IPS-11a (cell line): ENCODE results near the gene CCDC185.
"Not testable (repeated sequence)": the region's sequence is repeated elsewhere in the genome, so short reads cannot be mapped to it uniquely, and the experiment has no call there.

ENCODE experiments used
- H3K4me3 ChIP-seq: one replicate; pipeline ENCODE4 v1.5.1; 2013; ENCODE audit warnings: low read depth, low read length, control low read depth

CCDC185 gene

DNA sequence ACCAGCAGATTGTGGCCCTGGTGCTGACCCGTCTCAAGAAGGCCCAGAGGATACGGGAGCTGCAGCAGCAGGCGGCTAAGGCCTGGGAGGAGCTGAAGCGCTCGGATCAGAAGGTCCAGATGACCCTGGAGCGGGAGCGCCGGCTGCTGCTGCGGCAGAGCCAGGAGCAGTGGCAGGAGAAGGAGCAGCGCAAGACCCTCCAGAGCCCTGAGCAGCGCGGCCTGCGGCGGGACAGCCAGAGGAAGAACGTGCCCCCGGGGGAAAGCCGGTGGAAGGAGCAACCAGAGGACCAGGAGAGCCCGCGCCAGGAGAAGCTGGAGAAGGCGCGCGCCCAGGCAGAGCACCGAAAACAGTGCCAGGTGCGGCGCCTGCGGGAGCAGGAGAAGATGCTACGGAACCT, 1.0 kb downstream of the CCDC185 start:
- no peak overlapping the region for H3K4me3 ChIP-seq

DNA sequence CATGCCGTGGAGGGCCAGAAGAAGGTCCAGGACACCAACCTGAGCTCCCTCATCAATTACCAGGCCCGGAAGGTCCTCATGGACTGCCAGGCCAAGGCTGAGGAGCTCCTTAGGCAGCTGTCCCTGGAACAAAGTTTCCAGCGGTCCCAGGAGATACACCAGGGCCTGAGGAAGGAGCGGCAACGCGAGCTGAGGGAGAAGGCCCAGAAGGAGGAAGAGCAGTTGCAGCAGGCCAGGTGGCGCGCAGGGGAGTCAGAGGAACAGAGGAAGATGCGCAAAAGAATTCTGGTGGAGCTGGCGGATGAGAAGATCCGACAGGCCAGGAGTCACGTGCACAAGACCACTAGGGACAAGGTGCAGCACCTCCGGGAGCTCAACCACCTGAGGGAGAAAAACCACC, 1.5 kb downstream of the CCDC185 start:
- H3K4me3 ChIP-seq = no peak overlapping the region

DNA sequence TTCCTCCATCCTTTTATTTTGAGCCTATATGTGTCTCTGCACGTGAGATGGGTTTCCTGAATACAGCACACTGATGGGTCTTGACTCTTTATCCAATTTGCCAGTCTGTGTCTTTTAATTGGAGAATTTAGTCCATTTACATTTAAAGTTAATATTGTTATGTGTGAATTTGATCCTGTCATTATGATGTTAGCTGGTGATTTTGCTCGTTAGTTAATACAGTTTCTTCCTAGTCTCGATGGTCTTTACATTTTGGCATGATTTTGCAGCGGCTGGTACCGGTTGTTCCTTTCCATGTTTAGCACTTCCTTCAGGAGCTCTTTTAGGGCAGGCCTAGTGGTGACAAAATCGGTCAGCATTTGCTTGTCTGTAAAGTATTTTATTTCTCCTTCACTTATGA, 6.2 kb downstream of the CCDC185 start:
- not testable (repeated sequence) for H3K4me3 ChIP-seq

DNA sequence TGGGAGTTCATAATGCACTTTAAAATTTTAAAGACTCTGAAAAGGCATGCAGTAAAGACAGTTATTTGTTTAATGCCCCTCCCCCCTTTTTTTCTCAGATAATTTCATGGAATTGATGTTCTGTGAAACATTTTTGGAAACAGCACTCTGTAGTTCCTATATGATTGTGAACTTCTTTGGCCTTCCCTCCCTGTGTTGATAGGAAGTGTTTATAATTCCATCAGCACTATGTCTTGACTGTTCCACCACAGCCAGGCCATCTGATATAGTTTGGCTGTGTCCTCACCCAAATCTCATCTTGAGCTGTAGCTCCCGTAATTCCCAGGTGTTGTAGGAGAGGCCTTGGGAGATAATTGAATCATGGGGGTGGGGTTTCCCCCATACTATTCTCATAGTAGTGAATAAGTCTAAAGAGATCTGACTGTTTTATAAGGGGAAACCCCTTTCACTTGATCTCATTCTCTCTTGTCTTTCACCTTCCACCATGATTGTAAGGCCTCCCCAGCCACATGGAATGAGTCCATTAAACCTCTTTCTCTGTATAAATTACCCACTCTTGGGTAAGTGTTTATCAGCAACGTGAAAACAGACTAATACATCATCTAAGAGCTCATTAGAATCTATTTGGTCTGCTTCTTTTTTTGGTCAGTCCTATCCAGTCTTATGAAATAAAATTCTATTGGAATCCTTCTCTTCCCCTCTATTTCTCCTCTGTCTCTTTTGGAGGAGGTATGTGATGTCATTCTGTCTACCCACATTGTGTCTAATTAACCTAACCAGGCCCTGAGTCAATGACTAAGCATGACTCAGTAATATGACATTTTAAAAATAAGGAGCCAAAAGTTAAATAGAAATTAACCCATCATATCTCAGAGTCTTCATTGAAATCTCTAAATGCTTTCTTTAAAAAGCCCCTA, 8.9 kb downstream of the CCDC185 start:
- H3K4me3 ChIP-seq = no peak overlapping the region

DNA sequence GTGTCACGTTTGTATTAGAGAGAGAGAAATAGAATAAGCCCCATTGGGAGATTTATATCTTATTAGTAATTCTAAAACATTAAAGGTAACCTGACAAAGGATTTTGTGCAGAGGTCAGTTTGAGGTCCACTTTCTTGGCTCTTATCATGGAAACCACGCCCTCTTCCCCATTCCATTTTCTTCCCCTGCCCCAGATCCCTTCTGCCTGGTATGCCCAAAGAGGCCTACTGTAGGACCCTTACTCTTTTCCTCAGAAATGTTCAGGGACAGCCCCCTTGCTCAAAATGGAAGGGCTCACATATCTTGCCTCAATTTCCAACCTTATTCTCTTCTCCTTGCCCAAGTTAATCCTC, 9.6 kb downstream of the CCDC185 start:
- no peak overlapping the region for H3K4me3 ChIP-seq

DNA sequence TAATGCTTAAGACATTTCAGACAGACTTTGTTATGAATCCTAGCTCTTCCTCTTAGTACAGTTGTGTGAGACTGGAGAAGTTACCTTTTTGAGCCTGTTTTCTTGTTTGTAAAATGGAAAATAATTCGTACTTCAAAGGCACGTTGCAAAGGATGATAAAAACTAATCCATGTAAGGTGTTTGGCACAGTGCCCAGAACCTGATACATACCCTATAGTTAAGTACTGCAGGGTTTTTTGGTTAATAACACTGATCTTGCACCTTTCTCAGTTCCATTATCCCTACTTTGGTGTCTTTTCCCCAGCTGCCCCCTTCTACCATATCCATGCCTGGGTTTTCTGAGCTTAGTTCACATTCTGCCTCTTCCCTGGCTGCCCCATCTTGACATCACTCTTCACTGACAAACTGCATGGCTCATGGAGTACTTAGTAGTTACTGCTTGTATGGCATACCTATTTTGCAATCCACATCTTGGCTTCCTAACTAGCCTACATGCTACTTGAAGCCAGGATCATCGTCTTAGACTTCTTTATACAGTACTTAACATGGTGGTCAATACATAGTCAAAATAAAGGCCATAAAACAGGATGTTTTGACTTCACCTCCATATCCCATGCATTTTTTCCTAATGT, 10.1 kb downstream of the CCDC185 start:
- H3K4me3 ChIP-seq = no peak overlapping the region

DNA sequence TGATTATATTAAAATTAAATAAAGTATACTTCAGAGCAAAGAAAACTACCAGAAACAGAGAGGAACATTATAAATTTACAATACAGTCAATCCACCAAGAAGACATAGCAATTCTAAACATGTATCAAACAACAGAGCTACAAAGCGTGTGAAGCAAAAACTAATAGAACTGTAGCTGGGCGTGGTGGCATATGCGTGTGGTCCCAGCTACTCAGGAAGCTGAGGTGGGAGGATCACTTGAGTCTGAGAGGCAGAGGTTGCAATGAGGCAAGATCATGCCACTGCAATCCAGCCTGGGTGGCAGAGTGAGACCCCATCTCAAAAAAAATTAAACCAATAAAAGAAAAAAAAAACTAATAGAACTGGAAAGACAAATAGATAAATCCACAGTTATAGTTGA, 12.3 kb downstream of the CCDC185 start:
- no peak overlapping the region for H3K4me3 ChIP-seq

DNA sequence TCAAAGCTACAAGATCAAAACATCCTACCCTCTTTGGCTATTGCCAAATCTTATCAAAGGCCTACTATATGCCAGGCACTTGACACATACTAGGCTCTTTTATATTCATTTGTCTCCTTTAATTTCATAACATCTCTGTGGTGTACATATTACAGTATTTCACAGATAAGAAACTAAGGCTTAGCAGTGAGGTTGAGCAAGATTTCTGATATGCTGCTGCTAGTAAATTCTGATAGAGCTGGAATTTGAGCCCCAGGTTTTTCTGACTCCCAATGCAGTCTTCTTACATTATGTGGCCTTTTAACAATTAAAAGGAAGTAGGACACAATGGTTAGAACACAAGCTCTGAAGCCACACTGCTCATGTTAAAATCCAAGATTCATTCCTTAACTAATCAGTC, 16.8 kb downstream of the CCDC185 start:
- H3K4me3 ChIP-seq = no peak overlapping the region

DNA sequence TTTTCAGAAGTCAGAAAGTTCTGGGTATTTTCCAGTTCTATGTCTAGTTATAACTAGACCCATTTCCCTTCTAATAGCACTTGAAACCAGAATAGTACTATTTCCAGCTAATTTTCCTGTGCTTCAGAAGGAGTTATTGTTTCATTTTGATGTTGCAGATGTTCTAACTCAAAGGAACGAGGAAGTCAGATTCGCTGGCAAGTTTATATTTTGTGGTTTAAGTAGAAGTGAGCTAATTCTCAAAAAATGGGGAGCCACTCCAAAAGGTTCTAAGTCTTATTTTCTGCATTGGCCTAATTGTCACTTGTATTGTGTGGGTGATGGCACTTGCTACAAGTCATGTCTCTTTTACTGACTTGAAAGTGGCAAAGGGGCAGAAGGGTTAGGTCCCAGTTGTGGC, 18.1 kb downstream of the CCDC185 start:
- no peak overlapping the region for H3K4me3 ChIP-seq

DNA sequence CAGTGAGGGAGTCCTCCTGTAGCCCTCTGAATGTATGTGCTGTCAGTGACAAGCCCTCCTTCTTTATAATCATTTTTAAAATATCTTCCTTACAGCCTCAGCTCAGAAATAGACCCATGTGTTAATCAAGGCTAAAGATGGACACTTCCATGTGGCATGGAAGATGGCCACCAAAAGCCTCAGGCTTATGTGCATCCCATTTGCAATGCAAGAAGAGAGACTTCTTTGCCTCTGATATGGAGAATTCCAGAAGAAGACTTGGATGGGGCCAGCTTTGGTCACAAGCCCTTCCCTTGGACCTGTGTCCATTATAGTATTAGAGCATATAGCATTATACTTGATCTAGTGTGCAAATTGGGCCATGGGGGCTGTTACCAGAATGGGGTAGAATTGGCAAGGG, 18.5 kb downstream of the CCDC185 start:
- H3K4me3 ChIP-seq = no peak overlapping the region

DNA sequence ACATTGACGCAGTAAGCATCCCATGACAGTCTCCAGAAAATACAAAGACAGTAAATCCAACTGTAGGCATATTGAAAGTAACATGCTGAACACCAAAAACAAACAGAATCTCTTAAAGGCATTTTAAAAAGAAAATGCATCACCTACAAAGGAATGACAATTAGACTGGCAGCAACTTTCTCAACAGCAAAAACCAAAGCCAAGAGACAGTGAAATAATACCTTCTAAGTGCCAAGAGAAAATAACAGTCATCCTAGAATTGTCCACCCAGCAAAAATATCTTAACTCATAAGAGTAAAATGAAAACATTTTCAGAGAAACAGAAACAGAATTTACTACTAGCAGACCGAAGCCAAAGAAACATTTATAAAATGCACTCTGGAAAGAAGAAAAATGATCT, 20.0 kb downstream of the CCDC185 start:
- no peak overlapping the region for H3K4me3 ChIP-seq

DNA sequence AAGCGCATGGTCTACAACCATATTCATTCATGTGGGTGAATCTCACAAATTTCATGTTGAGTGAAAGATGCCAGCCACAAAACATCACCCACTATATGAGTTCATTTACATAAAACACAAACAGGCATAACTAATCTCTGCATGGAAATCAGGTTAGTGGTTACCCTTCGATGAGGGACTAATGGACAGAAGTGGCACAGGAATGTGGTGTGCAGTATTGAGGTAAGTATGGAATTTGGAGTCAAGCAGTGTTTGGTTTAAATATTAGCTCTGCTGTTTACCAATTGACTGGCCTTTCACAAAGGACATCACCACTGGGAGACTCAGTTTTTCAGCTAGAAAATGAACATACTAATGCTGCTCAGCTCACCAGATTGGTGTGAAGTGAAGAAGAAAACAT, 24.2 kb downstream of the CCDC185 start:
- H3K4me3 ChIP-seq = no peak overlapping the region

DNA sequence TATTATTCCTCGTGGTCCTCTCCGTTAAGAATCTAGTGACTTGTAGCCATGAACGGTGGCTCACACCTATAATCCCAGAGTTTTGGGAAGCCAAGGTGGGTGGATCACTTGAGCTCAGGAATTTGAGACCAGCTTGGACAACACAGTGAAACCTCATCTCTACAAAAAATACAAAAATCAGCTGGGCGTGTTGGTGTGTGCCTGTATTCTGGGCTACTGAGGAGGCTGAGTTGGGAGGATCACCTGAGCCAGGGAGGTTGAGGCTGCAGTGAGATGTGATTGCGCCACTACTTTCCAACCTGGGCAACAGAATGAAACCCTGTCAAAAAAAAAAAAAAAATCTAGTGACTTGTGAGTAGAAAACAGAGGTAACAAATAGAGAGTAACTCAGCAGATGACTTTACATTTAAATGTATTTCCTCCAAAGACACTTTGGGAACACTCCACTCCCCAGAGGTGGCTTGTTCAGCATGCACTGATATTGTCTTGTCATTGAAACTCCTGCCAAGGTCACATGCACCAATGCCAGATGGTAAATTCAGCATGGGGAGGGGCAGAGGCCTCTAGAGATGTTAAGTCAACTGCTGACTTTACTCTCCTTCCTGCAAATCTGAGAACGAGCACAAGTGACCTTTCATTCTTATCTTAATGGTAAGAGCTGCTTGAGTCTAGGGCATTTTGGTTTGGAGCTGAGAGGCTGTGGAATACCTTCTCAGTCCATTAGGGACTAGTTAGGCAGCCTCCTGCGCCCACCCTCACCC, 24.9 kb downstream of the CCDC185 start:
- H3K4me3 ChIP-seq = no peak overlapping the region

DNA sequence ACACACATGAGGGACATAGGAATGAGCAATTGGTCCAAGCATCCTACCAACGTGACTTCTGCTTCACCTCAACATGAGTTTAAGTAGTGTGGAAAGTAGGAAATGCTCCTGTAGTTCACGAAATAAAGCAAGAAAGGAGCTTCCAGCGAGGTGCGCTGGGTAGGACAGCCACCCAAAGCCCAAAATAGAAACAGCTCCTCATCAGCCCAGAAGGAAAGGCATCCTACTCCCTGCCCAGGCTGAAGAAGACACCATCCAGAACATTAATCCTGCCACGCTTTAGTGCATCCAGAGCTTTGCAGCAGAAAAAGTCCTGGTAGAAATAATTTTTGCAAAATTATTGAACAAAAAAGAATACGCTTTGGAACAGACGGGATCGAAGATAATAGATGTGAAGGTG, 25.9 kb downstream of the CCDC185 start:
- no peak overlapping the region for H3K4me3 ChIP-seq

DNA sequence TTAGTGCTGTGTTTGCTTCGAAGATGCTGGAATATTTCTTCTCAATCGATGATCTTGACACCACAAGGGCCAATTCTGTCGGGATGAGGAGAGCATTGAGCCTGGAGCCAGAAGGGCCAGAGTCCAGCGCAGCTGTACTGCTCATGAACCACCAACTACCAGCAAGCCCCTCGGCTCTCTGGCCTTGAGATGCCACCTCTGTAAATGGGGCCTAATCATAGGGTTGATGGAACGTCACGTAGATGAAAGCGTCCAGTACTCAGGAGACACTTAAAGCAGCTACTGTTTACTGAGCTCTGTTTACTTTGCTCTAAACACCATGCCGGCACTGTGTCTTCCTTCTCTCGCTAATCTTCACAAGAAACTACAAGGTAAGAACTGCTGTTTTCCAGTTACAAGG, 26.3 kb downstream of the CCDC185 start:
- no peak overlapping the region for H3K4me3 ChIP-seq

DNA sequence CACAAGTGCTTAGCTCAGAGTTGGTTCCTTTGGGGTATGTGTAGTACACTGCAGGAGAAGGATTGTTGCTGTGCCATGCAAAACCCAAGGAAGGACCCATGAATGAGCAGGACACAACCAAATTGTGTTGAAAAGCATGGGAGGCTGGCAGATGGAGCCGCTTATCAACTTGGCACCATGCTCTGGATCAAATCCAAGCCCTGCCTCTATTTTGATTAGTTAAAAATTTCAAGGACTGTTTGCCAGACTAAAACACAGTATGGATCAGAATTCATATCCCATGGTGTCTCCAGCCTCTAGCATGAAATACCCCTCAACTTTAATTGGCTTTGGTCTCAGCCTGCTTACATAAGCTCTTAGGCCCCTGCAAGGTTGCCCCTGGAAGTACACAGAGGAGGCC, 27.8 kb downstream of the CCDC185 start:
- no peak overlapping the region for H3K4me3 ChIP-seq

DNA sequence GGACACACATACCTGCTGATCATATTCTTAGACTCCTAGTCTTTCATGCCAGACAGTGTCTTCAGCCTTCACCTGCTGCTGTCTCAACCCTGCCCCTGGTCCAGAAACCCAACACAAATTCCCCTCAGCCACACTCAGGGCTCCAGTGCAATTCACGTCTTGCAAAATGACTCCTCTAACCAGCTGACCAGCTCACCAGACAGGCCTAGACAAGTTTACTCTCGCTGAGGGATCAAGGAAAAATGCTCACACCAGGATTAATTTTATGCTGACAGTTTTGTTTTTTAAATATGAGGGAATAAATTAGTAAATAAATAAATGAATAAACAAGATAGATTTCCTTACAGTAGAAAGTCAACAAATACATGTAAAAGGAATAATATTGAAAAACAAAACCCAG, 28.5 kb downstream of the CCDC185 start:
- no peak overlapping the region for H3K4me3 ChIP-seq

DNA sequence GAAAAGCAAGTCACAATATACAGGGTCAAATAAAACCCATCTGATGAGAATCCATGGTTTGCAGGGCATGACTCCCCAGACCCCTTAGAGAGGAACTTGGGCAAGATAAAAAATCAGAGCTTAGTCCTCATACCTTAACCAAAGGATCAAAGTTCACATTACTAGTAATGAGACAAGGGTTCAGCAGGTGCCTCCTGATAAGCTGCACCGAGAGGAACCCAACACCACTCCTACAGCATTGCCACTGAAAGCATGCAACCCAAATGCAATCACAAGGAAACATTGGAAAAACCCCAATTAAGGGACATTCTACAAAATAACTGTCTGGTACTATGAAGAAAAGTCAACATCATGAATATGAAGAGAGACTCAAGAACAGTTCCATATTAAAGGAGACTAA, 29.7 kb downstream of the CCDC185 start:
- no peak overlapping the region for H3K4me3 ChIP-seq

DNA sequence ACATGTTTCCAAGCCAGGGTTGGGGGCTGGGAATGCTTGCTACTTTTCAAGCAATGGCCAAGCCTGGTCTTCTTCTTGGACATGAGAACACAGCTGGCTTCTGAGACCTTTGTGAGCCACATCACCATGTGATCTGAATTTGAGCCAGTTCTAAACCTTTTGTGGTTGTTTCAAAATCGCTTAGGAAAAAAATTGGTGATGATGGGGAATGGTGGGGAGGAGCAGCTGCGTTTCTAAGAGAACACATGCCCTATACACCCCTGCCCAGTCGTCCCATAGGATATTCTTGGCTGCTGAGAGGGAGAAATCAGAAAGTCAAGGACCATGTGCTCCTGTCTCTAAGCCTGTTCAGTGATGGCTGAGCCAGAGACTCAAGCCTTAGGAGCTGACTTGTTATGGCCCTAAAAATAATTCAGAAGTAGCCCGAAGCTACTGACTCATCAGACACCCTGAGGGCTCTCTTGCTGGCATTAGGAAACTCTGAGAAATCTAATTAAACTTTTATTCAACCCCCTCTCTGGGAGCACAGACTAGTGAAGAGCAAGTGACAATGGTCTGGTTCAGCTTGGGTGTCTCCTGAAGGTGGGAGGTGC, 30.5 kb downstream of the CCDC185 start:
- no peak overlapping the region for H3K4me3 ChIP-seq

DNA sequence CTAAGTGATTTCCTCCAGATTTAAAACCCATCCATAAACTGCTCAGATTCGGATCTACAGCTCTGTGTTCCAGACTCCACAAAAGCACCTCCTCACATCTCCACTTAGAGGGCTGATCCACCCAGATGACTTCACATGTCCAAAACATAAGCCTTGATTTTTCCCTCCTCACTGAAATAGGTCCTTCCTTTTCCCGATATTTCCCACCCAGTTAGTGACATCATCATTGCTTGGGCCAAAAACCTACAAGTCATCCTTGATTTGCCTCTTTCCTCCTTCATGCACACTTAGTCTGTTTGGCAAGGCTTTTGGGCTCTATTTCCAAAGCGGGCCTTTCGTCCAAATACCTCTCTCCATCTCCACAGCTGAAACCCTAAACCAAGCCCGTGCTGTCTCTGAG, 32.3 kb downstream of the CCDC185 start:
- no peak overlapping the region for H3K4me3 ChIP-seq

DNA sequence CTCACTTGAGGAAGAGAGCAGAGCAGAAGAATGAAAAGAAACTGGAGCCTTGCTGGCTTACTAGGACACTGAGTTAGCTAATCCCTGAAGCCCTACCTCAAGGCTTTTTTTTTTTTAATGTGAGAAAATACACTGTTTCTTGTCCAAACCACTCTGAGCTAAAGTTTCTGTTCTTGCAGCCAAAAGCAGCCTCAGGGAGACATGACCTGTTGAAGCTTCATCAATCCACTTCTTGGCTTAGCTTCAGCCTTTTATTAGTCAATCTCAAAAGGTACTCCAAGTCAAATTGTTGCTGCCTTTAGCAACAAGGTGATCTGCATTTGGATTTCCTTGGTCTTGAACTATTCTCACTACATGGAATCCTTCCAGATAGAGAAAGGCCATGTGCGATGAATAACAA, 33.7 kb downstream of the CCDC185 start:
- H3K4me3 ChIP-seq = no peak overlapping the region

DNA sequence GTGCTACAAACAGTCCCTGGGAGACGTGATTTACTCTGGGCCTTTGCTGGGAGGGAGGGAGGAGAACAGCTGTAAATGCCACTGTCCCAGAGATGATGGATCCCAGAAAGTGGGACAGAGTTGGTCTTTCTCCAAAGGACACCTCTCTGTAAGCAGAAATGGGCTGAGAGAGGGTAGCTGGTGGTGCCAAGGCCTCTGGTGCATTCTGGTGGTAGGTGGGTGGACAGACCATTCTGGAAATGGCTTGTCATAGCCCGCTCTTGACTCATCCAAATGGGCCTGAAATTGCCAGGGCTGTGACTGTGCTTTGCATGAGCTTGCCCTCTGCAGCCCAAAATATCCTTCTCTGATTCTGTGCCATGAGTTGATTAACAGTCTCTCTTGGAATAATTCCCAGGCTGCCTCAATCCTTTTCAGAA, 36.1 kb downstream of the CCDC185 start:
- H3K4me3 ChIP-seq = no peak overlapping the region
